Measurements from ENCODE around the gene PLPP4.

- TF ChIP-seq CTCF (IDR thresholded peaks at IDR 0.05) (no peak), POLR2AphosphoS5 (IDR thresholded peaks at IDR 0.05) (no peak)
Observed at GRCh38 chr10:120477021-120477742, 20.2 kb downstream of the PLPP4 start.

Data from upper lobe of left lung (tissue), 4 donors.